HG02623 (cell line): Measurements from ENCODE around the gene PRX.
"Not testable (repeated sequence)": the region's sequence is repeated elsewhere in the genome, so short reads cannot be mapped to it uniquely, and the experiment has no call there.

Experiments
- ATAC-seq: cut with Tn5 transposase; IDR thresholded peaks from one replicate; pipeline ENCODE4 v1.9.1; 2021; ENCODE audit warnings: moderate library complexity; ENCODE audit not compliant: unreplicated experiment

The PRX gene

GRCh38 chr19:40413291-40413845 is at the start of gene PRX:
Gene PRX (minus strand): TSS chr19:40413378. CDS start chr19:40407932, 5,446 bp downstream.
- no peak for ATAC-seq

- ATAC-seq: no peak
These were observed 48.6 kb upstream of the PRX start for GRCh38 chr19:40461669-40462221.

GRCh38 chr19:40460185-40460584 is 47.0 kb upstream of the PRX start:
- ATAC-seq: no peak

- ATAC-seq: no peak
These were observed 45.4 kb upstream of the PRX start for GRCh38 chr19:40458597-40458974.

- ATAC-seq: no peak
These were observed 44.9 kb upstream of the PRX start for GRCh38 chr19:40457953-40458596.

- no peak for ATAC-seq
These were observed 43.9 kb upstream of the PRX start for GRCh38 chr19:40457048-40457447.

- not testable (repeated sequence) for ATAC-seq
These were observed 40.8 kb upstream of the PRX start for GRCh38 chr19:40453943-40454342.

- ATAC-seq: no peak
These were observed 40.1 kb upstream of the PRX start for GRCh38 chr19:40453151-40453735.

GRCh38 chr19:40452016-40452415 is 38.8 kb upstream of the PRX start:
- ATAC-seq: no peak

- no peak for ATAC-seq
These were observed 37.5 kb upstream of the PRX start for GRCh38 chr19:40450664-40451063.

- ATAC-seq: no peak
These were observed 36.3 kb upstream of the PRX start for GRCh38 chr19:40449506-40449905.

- ATAC-seq: no peak
These were observed 33.1 kb upstream of the PRX start for GRCh38 chr19:40446263-40446784.

- ATAC-seq: no peak
These were observed 32.6 kb upstream of the PRX start for GRCh38 chr19:40445780-40446262.

- no peak for ATAC-seq
These were observed 31.7 kb upstream of the PRX start for GRCh38 chr19:40444825-40445312.

GRCh38 chr19:40444000-40444824 is 31.0 kb upstream of the PRX start, which contains the start of gene SERTAD3:
Gene SERTAD3 (minus strand): TSS chr19:40444335. CDS start chr19:40442080, 2,255 bp downstream.
- peak; percentile 61 for ATAC-seq

- peak; percentile 59 for ATAC-seq
These were observed 30.2 kb upstream of the PRX start for GRCh38 chr19:40443131-40443999.

GRCh38 chr19:40442328-40443130 is 29.4 kb upstream of the PRX start:
- no peak for ATAC-seq

GRCh38 chr19:40441719-40442253 is 28.6 kb upstream of the PRX start:
- no peak for ATAC-seq

GRCh38 chr19:40438284-40438683 is 25.1 kb upstream of the PRX start:
- no peak for ATAC-seq
